SKM-1 treated with dmso at 0.1 percent for 144 hours (cell line): ENCODE data around the gene CRLF1.
"Not testable (repeated sequence)": the region's sequence is repeated elsewhere in the genome, so short reads cannot be mapped to it uniquely, and the experiment has no call there.

Experiments used
- DNase-seq: peaks from one replicate; lab custom pipeline; 2025; ENCODE audit not compliant: unreplicated experiment; lab: John Stamatoyannopoulos, UW

Gene CRLF1

DNA sequence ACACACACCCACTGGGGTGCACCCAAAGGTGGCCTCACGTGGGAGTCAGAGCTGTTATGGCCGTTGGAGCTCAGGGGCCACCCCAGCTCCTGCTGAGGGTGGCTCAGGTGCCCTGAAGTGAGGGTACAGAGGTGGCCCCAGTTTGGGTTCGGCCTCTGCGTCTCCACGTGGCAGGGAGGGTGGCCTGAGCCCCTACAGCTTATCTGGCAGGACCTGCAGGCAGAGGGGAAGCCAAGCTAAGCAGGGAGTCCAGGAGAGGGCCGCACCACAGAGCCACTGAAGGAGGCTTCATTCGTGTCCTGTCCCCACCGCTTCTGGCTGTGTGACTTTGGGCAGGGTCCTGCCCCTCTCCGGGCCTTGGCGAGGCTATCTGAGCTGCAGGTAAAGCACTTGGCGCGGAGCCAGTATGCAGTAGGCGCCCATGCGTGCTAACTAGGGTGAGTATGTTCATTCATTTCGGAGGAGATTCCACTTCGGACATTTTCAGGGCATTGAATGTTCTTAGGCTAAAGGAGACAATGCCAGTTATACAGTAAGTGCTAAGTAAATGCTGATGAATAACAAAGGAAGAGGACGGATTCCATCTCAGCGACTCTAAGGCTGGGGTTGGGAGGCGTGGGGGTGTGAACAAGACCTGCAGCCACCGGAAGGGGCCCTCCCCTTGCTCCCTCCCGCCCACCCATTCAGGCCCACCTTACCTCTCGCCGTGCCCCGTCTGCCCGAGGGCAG is 13.1 kb downstream of the CRLF1 start:
- no peak for DNase-seq

DNA sequence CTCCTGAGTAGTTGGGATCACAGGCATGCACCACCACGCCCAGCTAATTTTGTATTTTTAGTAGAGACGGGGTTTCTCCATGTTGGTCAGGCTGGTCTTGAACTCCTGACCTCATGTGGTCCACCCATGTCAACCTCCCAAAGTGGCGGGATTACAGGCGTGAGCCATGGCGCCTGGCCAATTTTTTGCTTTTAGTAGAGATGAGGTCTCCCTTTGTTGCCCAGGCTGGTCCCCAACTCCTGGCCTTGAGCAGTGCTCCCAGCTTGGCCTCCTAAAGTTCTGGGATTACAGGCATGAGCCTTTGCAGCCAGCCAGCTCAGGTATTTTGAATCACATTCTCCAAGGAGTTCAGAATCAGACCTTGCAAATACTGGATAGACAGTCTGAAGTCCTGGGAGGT is 13.9 kb downstream of the CRLF1 start:
- not testable (repeated sequence) for DNase-seq

DNA sequence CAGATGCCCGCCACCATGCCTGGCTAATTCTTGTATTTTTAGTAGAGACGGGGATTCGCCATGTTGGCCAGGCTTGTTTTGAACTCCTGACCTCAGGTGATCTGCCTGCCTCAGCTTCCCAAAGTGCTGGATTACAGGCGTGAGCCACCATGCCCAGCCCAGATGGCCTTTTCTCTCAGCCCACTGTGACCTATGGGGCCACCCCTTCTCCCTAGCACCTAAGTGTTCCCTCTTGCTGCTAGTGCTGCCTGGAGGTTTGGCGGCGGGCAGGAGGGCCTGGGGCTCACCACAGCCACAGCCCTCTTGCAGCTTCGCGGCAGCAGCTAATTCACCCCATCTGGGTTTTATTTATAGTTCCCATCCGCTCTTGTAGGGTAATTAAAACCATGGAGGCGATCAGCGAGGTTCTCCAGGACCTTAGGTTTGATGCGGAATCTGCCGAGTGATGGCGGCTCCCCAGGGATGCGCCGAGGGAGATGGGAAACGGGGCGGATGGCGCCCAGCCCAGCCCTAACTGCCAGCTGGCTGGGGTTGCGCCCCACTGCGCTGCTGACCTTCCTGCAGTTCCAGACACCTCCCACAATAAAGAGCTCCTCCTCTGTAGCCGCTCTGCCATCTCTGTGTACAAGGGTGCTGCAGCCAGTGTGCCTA is 14.7 kb downstream of the CRLF1 start:
- no peak for DNase-seq

DNA sequence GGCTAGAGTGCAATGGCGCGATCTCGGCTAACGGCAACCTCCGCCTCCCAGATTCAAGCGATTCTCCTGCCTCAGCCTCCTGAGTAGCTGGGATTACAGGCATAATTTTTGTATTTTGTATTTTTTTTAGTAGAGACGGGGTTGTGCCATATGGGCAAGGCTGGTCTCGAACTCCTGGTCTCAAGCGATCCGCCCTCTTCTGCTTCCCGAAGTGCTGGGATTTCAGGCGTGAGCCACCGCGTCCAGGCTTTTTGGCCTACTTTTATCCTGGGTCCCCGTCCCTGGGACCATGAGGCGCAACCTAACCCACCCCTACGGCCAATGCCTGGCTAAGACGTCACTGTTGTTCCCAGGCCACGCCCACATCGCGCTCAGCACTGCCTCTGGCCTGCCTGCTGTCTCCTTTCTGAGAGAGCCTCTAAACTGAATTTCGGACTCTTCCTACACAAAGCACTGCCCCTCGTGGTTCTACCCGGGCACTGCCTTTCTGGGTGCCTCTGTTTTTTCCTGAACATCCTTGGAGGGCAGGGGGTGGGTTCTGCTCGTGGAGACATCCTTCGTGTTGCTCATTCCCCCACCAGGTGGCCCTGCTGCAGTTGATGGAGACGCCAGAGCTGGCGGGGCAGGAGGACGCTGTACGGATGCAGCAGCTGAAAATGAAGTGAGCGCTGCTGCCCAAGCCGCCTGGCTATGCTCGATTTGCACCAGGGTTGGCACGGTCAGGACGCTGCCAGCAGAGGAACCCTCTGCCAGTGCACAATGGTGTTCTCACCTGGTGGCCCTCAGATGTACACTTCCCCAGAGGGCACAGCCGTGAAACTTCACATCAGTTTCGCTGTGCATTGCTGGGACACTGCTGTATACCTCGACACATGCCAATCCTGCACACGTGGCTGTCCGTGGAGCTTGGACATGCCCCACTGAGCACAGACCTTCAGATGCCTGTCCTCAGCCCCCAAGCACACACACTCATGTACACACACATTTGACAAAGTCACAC is 16.0 kb downstream of the CRLF1 start:
- DNase-seq: no peak

DNA sequence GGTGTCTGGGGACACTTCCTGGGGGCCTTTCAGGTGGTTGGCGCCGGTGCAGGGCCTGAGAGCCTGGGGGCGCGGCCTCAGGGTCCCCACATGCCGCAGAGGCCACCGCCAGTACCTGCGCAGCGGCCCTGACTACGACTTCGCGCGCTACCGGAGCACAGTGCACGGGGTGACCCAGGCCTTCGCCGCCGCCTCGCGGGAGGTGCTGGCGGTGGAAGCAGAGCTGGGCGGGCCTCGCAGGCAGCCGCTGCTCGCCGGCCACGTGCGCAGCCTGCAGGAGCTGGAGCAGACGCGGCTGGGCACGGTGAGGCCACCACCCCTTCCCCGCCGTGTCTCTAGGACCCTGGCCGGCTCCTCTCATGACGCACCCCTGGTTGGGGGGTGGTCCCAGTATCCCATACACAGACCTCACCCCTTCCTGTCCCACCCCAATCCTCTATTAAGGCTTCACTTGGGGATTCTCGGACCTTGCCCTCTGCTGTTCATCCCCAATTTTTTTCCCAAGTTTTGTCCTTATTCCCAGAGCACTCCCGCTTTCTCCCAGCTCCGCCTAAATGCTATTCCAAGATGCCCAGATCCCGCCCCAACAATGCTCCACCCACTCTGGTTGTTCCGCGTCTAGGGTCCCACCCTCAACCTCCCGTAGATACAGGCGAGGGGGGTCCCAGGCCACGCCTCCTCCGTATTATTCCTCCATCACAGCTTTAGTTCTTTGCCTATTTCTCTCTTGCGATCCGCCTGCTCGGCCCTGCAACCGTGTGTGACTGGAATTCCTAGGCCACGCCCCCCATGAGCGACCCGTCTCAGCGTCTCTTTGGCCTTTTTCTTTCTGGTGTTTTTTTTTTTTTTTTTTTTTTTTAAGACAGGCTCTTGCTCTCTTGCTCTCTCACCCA is 17.0 kb downstream of the CRLF1 start:
- peak; percentile 69 for DNase-seq

DNA sequence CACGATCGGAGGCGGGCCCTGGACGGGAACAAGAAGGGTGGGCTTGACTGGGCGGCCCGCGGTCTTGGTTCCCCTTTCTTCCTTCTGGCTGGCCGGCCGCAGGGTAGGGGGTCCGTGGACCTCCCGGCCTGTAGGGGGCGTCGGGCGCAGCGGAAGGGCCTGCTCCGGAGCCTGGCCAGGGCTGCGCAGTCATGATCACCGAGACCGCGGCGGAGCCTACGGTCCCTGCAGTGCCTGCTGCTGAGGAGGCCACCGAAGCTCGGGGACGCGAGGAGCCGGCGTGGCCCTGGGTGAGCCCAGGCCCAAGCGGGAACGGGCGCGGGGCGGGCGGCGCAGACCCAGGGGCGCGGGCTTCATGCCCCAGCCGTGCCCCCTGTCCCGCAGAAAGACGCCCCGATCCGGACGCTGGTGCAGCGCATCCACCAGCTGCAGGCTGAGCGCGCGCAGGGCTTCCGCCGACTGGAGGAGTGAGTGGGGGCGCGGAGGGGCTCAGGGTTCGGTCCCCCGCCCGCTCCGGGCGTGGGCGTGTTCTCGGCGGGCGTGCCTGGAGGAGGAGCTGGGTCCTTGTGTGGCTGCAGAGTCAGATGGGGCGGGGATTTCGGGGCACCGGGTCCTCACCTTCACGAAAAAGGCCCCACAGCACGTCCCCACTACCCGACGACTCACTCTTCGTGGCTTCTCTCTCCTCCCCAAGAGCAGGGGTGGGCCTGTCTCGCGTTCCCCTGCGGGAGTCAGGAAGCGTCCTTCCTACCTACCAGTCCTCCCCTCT is 17.8 kb downstream of the CRLF1 start, which contains the start of gene REX1BD:
REX1BD (plus strand) TSS at position 188 of the 769 bp plus-strand sequence; CDS start at position 192, 4 bp downstream.
- DNase-seq: peak; percentile 79

DNA sequence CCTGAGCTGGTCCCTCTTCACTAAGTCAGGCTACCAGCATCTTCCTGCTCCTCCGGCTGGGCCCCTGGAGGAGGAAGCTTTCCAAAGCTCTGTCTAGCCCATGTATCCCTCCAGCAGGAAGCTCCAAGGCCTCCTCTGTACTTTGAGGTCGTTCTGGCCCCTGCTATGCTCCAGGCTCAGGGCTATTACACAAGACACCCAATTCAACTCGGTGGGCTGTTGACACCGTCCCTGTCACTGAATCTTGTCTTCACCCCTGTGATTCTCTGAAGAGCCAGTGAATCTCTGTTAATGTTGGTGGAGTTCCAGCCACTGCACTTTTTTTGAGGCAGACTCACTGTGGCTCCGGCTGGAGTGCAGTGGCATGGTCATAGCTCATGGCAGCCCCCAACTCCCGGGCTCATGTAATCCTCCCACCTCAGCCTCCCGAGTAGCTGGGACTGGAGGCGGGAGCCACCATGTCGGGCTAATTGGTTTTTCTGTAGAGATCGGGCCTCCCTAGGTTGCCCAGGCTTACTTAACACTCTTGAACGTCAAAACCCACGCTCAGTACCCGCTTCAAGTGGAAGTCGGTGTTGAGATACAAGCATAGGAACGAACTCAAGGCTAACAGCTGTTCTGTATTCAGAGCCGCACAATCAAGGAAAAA is 18.5 kb downstream of the CRLF1 start:
- no peak for DNase-seq

DNA sequence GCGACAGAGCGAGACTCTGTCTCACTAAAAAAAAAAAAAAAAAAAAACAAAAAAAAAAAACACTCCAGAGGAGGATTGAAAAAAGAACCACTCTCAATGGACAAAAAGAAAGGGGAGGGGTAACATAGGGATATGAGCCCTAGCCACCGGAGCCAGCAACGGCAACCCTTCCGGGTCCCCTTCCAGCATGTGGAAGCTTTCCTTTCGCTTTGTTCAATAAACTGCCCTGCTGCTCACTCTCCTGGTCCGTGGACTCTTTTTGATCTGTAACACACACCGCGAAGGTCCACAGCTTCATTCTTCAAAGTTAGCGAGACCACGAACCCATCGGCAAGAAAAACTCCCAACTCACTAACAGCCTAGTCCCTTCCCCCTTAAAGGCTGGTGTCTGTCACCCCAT is 19.0 kb downstream of the CRLF1 start:
- no peak for DNase-seq

DNA sequence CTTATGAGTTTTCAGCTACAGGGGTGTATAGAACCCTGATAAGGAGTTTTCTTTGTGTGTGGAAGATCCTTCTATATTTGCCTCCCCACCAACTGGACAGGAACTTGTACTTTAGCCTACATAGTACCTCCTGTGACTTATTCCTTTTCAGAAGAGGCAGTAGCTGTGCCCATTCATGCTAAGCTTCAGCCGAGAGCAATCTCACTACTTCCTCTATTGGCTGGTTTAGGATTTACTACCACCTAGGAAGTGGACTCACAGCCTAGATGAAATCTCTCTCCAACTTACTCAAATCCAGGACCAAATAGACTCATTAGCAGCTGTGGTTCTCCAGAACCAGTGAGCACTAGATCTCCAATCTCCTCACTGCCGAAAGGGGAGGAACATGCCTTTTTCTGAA is 20.3 kb downstream of the CRLF1 start:
- peak; percentile 75 for DNase-seq

DNA sequence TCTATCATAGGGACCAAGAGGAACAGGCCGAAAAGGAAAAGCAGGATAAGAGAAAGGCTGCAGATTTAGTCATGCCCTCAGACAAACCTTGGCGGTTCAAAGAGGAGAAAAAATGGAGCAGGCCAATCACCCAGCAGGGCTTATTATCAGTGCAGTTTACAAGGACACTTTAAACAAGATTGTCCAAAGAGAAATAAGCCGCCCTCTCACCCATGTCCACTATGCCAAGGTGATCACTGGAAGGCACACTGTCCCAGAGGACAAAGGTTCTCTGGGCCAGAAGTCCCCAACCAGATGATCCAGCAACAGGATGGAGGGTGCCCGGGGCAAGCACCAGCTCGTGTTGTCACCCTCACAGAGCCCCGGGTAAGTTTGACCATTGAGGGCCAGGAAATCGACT is 26.3 kb downstream of the CRLF1 start:
- DNase-seq: no peak

DNA sequence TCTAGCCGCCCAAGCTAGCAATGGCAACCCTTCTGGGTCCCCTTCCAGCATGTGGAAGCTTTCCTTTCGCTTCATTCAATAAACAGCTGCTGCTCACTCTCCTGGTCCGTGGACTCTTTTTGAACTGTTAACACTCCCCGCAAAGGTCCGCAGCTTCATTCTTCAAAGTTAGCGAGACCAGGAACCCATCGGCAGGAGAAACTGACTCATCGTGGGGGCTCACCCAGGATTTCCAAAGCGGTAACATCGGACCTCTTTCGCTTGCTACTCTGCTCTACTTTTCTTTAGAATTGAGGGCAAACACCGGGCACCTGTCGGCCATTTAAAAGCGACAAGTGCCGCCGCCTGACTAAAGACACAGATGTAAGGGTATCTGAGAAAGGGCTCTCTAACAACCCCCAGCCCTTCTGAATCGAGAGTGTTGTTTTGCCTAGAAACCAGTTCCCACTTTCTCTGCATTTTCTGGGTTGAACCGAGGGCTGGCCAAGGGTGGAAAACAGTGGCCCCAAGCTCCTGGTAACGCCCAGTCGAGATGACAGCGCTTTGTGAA is 29.2 kb downstream of the CRLF1 start:
- DNase-seq: no peak

DNA sequence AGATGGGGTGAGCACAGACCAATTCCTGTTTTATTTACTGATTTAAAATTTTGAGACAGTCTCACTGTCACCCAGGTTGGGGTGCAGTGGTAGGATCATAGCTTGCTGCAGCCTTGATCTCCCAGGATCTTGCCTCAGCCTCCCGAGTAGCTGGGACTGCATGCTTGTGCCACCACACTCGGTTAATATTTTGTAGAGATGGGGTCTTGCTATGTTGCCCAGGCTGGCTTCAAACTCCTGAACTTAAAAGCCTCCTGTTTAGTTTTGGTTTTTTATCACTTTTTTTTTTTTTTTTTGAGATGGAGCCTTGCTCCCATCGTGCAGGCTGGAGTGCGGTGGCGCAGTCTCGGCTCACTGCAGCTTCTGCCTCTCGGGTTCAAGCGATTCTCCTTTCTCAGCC is 30.2 kb downstream of the CRLF1 start:
- no peak for DNase-seq

DNA sequence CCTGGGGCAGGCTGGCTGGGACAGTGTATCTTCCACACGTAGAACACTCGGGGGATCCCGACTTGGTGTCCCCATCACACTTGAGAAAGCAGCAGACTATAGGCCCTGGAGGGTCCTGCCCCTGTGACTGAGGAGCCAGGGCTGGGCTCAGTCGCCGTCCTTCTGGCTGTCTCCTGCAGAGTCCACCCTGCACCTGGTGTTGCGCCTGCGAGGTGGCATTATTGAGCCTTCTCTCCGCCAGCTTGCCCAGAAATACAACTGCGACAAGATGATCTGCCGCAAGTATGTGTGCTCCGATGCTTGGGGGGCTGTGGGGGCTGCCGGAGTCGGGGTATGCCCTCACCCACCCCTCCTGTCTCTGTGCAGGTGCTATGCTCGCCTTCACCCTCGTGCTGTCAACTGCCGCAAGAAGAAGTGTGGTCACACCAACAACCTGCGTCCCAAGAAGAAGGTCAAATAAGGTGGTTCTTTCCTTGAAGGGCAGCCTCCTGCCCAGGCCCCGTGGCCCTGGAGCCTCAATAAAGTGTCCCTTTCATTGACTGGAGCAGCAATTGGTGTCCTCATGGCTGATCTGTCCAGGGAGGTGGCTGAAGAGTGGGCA is 31.8 kb downstream of the CRLF1 start:
- DNase-seq: no peak

DNA sequence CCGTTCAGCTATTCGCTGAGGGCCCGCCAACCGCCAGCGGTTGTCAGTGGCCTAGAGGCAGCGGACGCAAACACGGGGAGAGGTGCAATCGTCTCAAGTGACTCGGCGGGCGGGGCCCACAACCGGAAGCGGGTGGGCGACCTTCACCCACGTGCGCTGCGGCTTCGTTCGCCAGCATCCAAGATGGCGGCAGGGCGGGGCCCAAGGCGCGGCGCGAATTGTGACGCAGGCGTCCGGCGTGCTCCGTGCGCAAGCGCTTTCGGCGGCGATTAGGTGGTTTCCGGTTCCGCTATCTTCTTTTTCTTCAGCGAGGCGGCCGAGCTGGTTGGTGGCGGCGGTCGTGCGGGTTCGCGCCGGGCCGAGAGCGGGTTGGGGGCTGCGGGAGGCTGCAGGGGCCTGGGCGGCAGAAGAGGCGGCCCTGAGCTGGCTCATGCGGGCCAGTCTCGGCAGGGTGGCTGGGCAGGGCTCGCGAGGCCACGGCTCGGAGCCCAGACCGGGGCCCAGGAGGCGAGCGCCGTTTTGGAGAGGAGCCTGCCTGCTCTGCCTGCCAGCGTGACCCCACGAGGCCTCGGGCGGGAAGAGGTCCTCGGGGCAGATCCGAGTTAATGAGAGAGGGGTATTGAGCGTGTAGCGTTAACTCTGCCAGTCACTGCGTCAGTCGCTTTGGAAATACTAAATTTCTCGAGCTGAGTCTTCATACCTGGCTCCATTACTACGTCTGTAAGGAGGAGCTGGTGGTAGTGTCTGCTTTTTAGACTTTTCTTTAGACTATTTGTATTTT is 34.8 kb downstream of the CRLF1 start, which contains the start of gene UBA52:
UBA52 (plus strand) TSS at position 294 of the 781 bp plus-strand sequence. CDS start 1,444 bp downstream, outside the sequence.
- peak; percentile 97 for DNase-seq

DNA sequence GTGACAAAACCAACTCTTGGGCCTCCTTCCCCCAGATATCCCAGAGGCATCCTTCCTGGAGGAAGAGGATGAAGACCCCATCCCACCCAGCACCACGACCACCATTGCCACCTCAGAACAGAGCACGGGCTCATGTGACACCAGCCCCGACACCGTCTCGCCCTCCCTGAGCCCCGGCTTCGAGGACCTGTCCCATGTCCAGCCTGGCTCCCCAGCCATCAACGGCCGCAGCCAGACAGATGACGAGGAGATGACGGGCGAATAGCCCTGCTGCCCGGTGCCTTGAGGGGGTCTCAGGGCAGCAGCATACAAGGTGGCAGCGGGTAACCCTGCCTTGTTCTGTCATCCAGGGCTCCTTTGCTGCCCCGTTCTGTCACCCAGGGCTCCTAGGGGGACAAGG is 38.2 kb downstream of the CRLF1 start:
- no peak for DNase-seq

DNA sequence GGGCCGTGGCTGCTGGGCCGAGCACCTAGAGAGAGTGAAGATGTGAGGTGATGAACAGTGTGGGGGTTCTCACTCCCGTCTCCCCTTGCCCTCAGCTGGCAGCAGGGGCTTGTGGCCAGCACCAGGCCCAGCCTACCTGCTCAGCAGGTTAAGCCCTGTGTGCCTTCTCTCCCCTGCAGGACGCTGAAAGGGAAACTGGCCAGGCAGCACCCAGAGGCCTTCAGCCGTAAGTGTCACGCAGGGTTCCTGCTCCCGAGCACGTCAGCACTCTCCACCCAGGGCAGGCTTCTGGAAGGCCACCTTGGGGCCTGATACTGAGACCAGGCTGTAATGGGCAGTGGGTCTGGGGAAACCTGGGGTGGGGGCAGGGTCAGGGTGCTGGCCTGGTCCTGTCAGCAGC is 39.6 kb downstream of the CRLF1 start:
- DNase-seq: no peak

DNA sequence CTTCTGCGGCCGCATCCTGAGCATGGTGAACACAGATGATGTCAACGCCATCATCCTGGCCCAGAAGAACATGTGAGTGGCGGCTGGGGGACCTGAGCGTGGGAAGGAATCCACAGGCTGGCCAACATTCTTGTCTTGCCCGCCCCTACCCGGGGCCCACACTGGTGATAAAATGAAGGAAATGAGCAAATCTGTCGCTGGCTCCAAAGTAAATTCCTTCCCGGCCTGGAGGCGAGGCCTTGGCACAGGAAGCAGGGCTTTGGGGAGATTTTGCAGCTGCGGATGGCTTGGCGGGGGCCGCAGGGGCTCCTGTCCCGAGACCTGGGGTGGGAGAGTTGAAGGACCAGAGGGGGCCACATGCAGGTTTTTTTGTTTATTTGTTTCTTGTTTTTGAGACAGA is 44.5 kb downstream of the CRLF1 start:
- DNase-seq: no peak

DNA sequence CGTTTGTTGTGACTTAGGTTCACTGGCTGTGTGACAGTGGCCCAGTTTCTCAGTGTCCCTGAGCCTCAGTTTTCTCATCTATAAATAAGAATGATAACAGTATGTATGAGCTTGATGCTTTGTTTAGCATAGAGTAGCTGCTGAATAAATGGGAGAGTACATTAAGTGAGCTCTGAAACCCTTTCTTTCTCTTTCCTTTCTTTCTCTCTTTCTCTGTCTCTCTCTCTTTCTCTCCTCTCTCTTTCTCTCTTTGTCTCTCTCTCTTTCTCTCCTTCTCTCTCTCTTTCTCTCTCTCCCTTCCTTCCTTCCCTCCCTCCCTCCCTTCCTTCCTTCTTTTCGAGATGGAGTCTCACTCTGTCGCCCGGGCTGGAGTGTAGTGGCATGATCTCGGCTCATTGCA is 46.9 kb downstream of the CRLF1 start:
- DNase-seq: no peak
